Measurements from ENCODE around the gene KRTAP5-11.
"Not testable (repeated sequence)": the region's sequence is repeated elsewhere in the genome, so short reads cannot be mapped to it uniquely, and the experiment has no call there.

KRTAP5-11 gene, protein sequence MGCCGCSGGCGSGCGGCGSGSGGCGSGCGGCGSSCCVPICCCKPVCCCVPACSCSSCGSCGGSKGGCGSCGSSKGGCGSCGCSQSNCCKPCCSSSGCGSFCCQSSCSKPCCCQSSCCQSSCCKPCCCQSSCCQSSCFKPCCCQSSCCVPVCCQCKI

DNA sequence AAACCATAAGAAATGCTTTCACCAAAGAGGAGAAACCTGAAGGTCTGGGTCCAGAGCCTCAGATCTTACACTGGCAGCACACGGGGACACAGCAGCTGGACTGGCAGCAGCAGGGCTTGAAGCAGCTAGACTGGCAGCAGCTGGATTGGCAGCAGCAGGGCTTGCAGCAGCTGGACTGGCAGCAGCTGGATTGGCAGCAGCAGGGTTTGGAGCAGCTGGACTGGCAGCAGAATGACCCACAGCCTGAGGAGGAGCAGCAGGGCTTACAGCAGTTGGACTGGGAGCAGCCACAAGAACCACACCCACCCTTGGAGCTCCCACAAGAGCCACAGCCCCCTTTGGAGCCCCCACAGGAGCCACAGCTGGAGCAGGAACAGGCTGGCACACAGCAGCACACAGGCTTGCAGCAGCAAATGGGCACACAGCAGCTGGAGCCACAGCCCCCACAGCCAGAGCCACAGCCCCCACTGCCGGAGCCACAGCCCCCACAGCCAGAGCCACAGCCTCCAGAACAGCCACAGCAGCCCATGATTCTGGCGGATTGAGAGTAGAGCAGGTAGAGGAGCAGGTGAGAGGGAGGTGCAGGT, at the start of gene KRTAP5-11:
Gene KRTAP5-11 (minus strand): TSS at position 567 of the 587 bp plus-strand sequence. CDS start 38 bp downstream, at position 529.
- no peak within 1 kb of the TSS for H3K4me3 ChIP-seq (ENCODE audit: low read depth in 1 of 5, low read length in 5 of 5)
- no peaks in the 10 kb centered on the region for H3K36me3 ChIP-seq (ENCODE audit: control insufficient read depth in 5 of 5, insufficient read depth in 5 of 5, low read length in 5 of 5)
- H3K27me3 ChIP-seq (ENCODE audit: control insufficient read depth in 5 of 5, insufficient read depth in 4 of 5, low read length in 5 of 5) = peaks cover 0 to 8% (median 2%) of the 10 kb centered on the region in 5 donors
- no peaks in the 10 kb centered on the region for H3K9me3 ChIP-seq (ENCODE audit: control insufficient read depth in 5 of 5, low read length in 5 of 5)
- no peak within 1 kb of the TSS for H3K27ac ChIP-seq (ENCODE audit: low read depth, low read length)
- H3K9ac ChIP-seq (ENCODE audit: low read length in 5 of 5) = no peak within 1 kb of the TSS
- peaks cover 0 to 21% (median 15%) of the 10 kb centered on the region in 5 donors for H3K4me1 ChIP-seq (ENCODE audit: control insufficient read depth in 5 of 5, insufficient read depth in 5 of 5, low read length in 5 of 5)

- not testable (repeated sequence) for H3K4me3 ChIP-seq (ENCODE audit: low read depth in 1 of 5, low read length in 5 of 5); H3K9me3 ChIP-seq (ENCODE audit: control insufficient read depth in 5 of 5, low read length in 5 of 5); H3K4me1 ChIP-seq (ENCODE audit: control insufficient read depth in 5 of 5, insufficient read depth in 5 of 5, low read length in 5 of 5); H3K27ac ChIP-seq (ENCODE audit: low read depth, low read length); H3K36me3 ChIP-seq (ENCODE audit: control insufficient read depth in 5 of 5, insufficient read depth in 5 of 5, low read length in 5 of 5); H3K27me3 ChIP-seq (ENCODE audit: control insufficient read depth in 5 of 5, insufficient read depth in 4 of 5, low read length in 5 of 5); H3K9ac ChIP-seq (ENCODE audit: low read length in 5 of 5)
These were observed 48.9 kb upstream of the KRTAP5-11 start for GRCh38 chr11:71631551-71631950.

DNA sequence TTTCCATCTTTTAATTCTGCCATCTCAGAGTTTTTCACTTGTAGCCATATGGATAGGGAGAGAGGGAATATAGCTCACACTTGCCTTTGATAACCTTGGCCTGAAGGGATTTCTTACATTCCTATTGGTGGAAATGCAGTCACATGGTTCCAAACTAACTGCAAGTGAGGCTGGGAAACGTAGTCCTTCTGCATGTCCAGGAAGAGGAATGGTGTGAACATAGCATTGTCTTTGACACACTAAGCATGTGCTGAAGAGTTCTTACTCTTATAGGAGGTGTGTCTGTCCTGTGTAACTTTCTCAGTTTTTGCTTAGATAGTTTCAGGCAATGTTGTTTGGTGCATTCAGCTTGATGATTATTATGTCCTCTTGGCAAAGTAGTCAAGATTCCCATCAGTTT, 47.4 kb upstream of the KRTAP5-11 start:
- not testable (repeated sequence) for H3K4me3 ChIP-seq (ENCODE audit: low read depth in 1 of 5, low read length in 5 of 5); H3K9ac ChIP-seq (ENCODE audit: low read length in 5 of 5); H3K36me3 ChIP-seq (ENCODE audit: control insufficient read depth in 5 of 5, insufficient read depth in 5 of 5, low read length in 5 of 5); H3K27ac ChIP-seq (ENCODE audit: low read depth, low read length); H3K9me3 ChIP-seq (ENCODE audit: control insufficient read depth in 5 of 5, low read length in 5 of 5); H3K4me1 ChIP-seq (ENCODE audit: control insufficient read depth in 5 of 5, insufficient read depth in 5 of 5, low read length in 5 of 5); H3K27me3 ChIP-seq (ENCODE audit: control insufficient read depth in 5 of 5, insufficient read depth in 4 of 5, low read length in 5 of 5)

DNA sequence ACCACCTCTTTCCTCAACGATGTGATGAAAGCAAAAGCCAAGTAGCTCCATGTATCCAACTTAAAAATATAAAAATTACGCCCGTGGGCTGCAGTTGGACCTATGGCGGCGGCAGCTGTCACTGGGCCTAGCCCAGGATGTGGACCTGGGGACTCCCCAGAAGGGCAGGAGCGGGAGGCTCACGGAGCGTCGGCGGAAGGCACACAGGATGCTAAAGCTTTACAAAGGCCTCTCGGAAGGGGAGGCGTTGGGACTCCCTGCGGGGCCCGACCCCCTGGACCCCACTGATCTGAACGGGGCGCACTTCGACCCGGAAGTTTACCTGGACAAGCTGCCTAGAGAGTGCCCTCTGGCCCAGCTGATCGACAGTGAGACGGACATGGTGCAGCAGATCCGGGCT, 46.3 kb upstream of the KRTAP5-11 start:
- H3K9ac ChIP-seq (ENCODE audit: low read length in 5 of 5); H3K4me3 ChIP-seq (ENCODE audit: low read depth in 1 of 5, low read length in 5 of 5); H3K9me3 ChIP-seq (ENCODE audit: control insufficient read depth in 5 of 5, low read length in 5 of 5); H3K27me3 ChIP-seq (ENCODE audit: control insufficient read depth in 5 of 5, insufficient read depth in 4 of 5, low read length in 5 of 5); H3K36me3 ChIP-seq (ENCODE audit: control insufficient read depth in 5 of 5, insufficient read depth in 5 of 5, low read length in 5 of 5); H3K27ac ChIP-seq (ENCODE audit: low read depth, low read length); H3K4me1 ChIP-seq (ENCODE audit: control insufficient read depth in 5 of 5, insufficient read depth in 5 of 5, low read length in 5 of 5): not testable (repeated sequence)

DNA sequence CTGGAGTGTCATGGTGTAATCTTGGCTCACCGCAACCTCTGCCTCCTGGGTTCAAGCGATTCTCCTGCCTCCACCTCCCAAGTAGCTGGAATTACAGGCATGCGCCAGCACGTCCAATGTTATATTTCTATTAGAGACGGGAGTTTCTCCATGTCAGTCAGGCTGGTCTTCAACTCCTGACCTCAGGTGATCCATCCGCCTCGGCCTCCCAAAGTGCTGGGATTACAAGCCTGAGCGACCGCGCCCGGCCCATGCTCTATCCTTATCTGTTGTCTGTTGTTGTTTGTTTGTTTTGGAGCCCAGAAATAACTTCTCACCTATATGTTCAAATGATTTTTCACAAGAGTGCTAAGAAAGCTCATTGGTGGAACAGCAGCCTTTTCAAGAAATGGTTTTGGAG, 40.6 kb upstream of the KRTAP5-11 start:
- not testable (repeated sequence) for H3K9me3 ChIP-seq (ENCODE audit: control insufficient read depth in 5 of 5, low read length in 5 of 5); H3K27ac ChIP-seq (ENCODE audit: low read depth, low read length); H3K36me3 ChIP-seq (ENCODE audit: control insufficient read depth in 5 of 5, insufficient read depth in 5 of 5, low read length in 5 of 5); H3K4me1 ChIP-seq (ENCODE audit: control insufficient read depth in 5 of 5, insufficient read depth in 5 of 5, low read length in 5 of 5); H3K9ac ChIP-seq (ENCODE audit: low read length in 5 of 5); H3K4me3 ChIP-seq (ENCODE audit: low read depth in 1 of 5, low read length in 5 of 5); H3K27me3 ChIP-seq (ENCODE audit: control insufficient read depth in 5 of 5, insufficient read depth in 4 of 5, low read length in 5 of 5)

GRCh38 chr11:71622561-71622960, 39.9 kb upstream of the KRTAP5-11 start:
- not testable (repeated sequence) for H3K27me3 ChIP-seq (ENCODE audit: control insufficient read depth in 5 of 5, insufficient read depth in 4 of 5, low read length in 5 of 5); H3K9ac ChIP-seq (ENCODE audit: low read length in 5 of 5)

GRCh38 chr11:71615003-71615402, 32.3 kb upstream of the KRTAP5-11 start:
- not testable (repeated sequence) for H3K9ac ChIP-seq (ENCODE audit: low read length in 5 of 5); H3K4me3 ChIP-seq (ENCODE audit: low read depth in 1 of 5, low read length in 5 of 5); H3K4me1 ChIP-seq (ENCODE audit: control insufficient read depth in 5 of 5, insufficient read depth in 5 of 5, low read length in 5 of 5); H3K36me3 ChIP-seq (ENCODE audit: control insufficient read depth in 5 of 5, insufficient read depth in 5 of 5, low read length in 5 of 5); H3K27me3 ChIP-seq (ENCODE audit: control insufficient read depth in 5 of 5, insufficient read depth in 4 of 5, low read length in 5 of 5); H3K9me3 ChIP-seq (ENCODE audit: control insufficient read depth in 5 of 5, low read length in 5 of 5); H3K27ac ChIP-seq (ENCODE audit: low read depth, low read length)

More at GRCh38 chr11:71622561-71622960, 39.9 kb upstream of the KRTAP5-11 start:
- H3K4me1 ChIP-seq (ENCODE audit: control insufficient read depth in 5 of 5, insufficient read depth in 5 of 5, low read length in 5 of 5); H3K36me3 ChIP-seq (ENCODE audit: control insufficient read depth in 5 of 5, insufficient read depth in 5 of 5, low read length in 5 of 5); H3K27ac ChIP-seq (ENCODE audit: low read depth, low read length); H3K9me3 ChIP-seq (ENCODE audit: control insufficient read depth in 5 of 5, low read length in 5 of 5); H3K4me3 ChIP-seq (ENCODE audit: low read depth in 1 of 5, low read length in 5 of 5): not testable (repeated sequence)

- H3K27ac ChIP-seq (ENCODE audit: low read depth, low read length); H3K4me3 ChIP-seq (ENCODE audit: low read depth in 1 of 5, low read length in 5 of 5); H3K9ac ChIP-seq (ENCODE audit: low read length in 5 of 5); H3K36me3 ChIP-seq (ENCODE audit: control insufficient read depth in 5 of 5, insufficient read depth in 5 of 5, low read length in 5 of 5); H3K27me3 ChIP-seq (ENCODE audit: control insufficient read depth in 5 of 5, insufficient read depth in 4 of 5, low read length in 5 of 5); H3K4me1 ChIP-seq (ENCODE audit: control insufficient read depth in 5 of 5, insufficient read depth in 5 of 5, low read length in 5 of 5); H3K9me3 ChIP-seq (ENCODE audit: control insufficient read depth in 5 of 5, low read length in 5 of 5): not testable (repeated sequence)
These were observed 31.8 kb upstream of the KRTAP5-11 start for GRCh38 chr11:71614366-71614917.

DNA sequence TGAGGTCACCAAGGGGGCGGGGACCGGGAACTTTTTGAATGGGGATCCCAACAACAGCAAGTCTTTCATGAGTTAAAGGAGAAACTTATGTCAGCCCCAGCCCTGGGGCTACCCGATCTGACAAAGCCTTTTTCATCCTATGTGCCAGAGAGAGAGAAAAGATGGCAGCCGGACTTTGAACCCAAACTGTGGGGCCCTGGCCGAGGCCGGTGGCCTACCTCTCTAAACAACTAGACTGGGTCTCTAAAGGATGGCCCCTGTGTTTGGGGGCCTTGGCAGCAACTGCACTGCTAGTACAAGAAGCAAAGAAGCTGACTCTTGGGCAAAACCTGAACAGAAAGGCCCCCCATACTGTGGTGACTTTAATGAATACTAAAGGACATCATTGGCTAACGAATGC, 31.3 kb upstream of the KRTAP5-11 start:
- not testable (repeated sequence) for H3K4me1 ChIP-seq (ENCODE audit: control insufficient read depth in 5 of 5, insufficient read depth in 5 of 5, low read length in 5 of 5); H3K9ac ChIP-seq (ENCODE audit: low read length in 5 of 5); H3K4me3 ChIP-seq (ENCODE audit: low read depth in 1 of 5, low read length in 5 of 5); H3K36me3 ChIP-seq (ENCODE audit: control insufficient read depth in 5 of 5, insufficient read depth in 5 of 5, low read length in 5 of 5); H3K27me3 ChIP-seq (ENCODE audit: control insufficient read depth in 5 of 5, insufficient read depth in 4 of 5, low read length in 5 of 5); H3K9me3 ChIP-seq (ENCODE audit: control insufficient read depth in 5 of 5, low read length in 5 of 5); H3K27ac ChIP-seq (ENCODE audit: low read depth, low read length)

- peaks cover 0 to 17% (median 6%) of the 10 kb centered on the region in 5 donors for H3K27me3 ChIP-seq (ENCODE audit: control insufficient read depth in 5 of 5, insufficient read depth in 4 of 5, low read length in 5 of 5)
These were observed 28.7 kb upstream of the KRTAP5-11 start for GRCh38 chr11:71611218-71611910.

More at GRCh38 chr11:71611218-71611910, 28.7 kb upstream of the KRTAP5-11 start:
- not testable (repeated sequence) for H3K27ac ChIP-seq (ENCODE audit: low read depth, low read length); H3K4me1 ChIP-seq (ENCODE audit: control insufficient read depth in 5 of 5, insufficient read depth in 5 of 5, low read length in 5 of 5); H3K9me3 ChIP-seq (ENCODE audit: control insufficient read depth in 5 of 5, low read length in 5 of 5); H3K4me3 ChIP-seq (ENCODE audit: low read depth in 1 of 5, low read length in 5 of 5); H3K36me3 ChIP-seq (ENCODE audit: control insufficient read depth in 5 of 5, insufficient read depth in 5 of 5, low read length in 5 of 5); H3K9ac ChIP-seq (ENCODE audit: low read length in 5 of 5)

Data from subcutaneous abdominal adipose tissue (tissue), 5 donors.